EH (cell line): ENCODE results near the gene KIAA1958.
"Not testable (repeated sequence)": the region's sequence is repeated elsewhere in the genome, so short reads cannot be mapped to it uniquely, and the experiment has no call there.

Source experiments
- DNase-seq: peaks from one replicate; pipeline ENCODE4 v3.0.0-alpha.2; 2015; ENCODE audit warnings: low read depth

The KIAA1958 gene

DNA sequence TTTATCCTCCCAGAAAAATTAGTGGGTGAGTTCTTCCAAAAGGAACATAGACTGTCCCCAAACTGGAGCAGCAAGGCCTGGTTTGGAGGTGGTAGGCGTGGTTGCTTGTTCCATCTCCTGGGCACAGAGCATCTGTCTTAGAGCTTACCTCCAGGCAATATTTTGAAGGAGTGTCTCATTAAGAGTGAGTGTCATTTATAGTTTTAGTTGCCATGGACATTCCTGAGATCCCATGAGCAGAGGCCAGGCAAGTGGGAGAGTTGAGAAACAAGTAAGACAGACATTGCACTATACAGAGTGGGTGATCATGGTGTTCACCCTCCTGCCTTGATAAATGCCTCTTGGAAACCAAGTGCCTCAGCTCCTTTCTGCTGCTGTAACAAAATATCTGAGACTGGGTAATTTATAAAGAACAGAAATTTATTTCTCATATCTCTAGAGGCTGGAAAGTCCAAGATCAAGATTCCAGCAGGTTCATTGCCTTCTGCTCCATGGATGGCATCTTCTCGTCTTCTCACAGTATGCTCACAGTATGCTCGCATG lies 68.5 kb downstream of the KIAA1958 start:
- peak; percentile 57 for DNase-seq

DNA sequence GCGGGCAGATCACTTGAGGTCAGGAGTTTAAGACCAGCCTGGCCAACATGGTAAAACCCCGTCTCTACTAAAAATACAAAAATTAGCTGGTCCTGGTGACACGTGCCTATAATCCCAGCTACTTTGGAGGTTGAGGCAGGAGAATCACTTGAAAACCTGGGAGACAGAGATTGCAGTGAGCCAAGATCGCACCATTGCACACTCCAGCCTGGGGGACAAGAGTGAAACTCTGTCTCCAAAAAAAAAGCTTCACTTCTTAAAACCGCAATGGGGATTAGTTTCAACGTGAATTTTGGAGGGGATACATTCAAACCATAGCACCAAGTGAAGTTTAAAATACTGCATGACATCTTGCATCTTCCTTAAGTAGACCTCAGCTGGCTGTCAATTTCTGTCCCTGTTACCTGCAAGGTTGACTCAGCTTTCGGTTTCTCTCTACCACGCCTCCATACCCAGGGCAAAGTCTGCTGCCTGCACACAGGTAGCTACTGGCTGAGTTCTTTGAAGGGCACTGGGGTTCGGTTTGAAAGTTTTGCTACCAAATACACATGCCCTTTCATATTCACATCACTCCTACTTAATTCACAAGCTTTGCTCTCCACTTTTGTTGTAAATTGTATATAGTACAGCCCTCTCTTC lies 69.3 kb downstream of the KIAA1958 start:
- no peak for DNase-seq

GRCh38 chr9:112556497-112557442 lies 70.1 kb downstream of the KIAA1958 start:
- peak; percentile 93 for DNase-seq

DNA sequence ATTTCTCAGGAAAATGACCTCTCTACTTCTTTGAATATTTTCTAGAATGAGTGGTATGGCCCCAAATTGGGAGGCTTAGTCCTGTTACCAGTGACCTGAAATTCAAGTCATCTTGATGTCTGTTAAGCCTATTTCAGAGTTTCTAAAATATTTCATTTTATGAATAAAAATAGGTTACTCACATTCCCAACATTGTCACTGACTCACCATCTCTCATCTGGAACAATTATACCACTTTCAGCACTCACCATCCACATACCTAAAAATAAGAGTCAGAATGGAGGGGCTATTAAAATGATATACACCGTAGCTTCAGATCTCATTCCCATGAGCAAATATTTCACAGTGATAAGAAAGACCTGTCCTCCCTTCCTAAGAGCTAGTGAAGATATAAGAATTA lies 71.8 kb downstream of the KIAA1958 start:
- DNase-seq: peak; percentile 84

- no peak for DNase-seq
These were observed 72.4 kb downstream of the KIAA1958 start for GRCh38 chr9:112558978-112559377.

GRCh38 chr9:112559629-112560413 lies 73.2 kb downstream of the KIAA1958 start:
- DNase-seq: peak; percentile 29

DNA sequence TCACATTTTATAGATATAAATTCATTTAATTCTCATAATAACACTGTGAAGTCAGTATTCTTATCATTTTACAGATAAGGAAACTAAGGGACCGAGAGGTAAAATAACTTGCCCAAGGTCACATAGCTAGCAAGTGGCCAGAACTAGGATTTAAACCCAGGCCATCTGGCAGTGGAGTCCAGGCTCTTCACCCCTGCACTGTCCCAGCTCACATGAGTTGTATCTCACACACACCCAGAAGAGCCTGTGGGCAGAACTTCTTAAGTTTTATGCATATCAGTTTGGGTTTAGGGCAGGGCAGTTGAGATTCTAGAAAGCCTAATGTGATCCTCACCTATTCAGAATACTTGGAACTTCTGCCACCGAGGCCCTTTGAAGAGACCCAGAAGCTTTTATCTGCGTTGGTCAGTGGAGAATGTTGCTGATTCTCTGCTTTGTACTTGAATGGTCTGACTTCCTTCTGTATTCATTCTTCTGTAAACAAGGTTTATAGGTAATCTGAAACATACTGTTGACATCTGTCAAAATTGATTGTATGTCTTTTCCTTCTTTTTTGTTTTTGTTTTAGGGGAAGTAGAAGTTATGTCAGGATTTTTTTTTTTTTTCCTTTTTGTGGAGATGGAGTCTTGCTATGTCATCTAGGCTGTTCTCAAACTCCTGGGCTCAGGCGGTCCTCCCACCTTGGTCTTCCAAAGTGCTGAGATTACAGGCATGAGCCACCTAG lies 75.8 kb downstream of the KIAA1958 start:
- DNase-seq: no peak

DNA sequence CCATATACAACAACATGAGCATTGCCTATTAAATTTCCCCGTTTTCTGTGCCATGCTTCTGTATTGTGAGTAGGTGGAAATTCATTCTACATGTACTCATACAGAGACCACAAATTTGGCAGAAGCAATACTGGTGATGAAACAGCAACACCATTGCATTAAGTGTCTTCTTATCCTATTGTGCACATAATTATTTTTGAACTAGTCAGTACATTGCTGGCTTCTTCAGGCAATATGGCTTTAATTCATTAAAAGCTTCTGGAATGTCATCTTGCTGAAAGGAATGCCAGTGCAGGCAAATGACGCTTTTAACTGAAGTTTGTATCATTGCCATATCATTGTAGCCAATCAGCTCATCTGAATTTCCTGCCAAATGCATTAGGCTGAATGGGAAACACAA lies 82.6 kb downstream of the KIAA1958 start:
- peak; percentile 98 for DNase-seq

DNA sequence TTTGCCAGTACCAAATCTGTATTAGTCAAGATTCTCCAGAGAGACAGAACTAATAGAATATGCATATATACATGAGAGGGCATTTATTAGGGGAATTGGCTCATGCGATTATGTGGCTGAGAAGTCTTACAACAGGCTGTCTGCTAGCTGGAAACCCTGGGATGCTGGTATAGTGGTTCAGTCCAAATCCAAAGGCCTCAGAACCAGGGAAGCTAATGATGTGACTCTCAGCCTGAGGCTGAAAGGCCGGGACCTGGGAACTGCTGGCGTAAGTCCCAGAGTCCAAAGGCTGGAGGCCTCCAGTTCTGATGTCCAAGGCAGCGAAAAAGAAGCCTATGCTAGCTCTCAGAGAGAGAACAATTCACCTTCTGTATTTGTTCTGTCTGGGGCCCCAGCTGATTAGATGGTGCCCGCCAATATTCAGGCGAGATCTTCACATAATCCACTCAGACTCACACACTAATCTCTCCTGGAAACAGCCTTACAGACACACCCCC lies 84.1 kb downstream of the KIAA1958 start:
- no peak for DNase-seq

DNA sequence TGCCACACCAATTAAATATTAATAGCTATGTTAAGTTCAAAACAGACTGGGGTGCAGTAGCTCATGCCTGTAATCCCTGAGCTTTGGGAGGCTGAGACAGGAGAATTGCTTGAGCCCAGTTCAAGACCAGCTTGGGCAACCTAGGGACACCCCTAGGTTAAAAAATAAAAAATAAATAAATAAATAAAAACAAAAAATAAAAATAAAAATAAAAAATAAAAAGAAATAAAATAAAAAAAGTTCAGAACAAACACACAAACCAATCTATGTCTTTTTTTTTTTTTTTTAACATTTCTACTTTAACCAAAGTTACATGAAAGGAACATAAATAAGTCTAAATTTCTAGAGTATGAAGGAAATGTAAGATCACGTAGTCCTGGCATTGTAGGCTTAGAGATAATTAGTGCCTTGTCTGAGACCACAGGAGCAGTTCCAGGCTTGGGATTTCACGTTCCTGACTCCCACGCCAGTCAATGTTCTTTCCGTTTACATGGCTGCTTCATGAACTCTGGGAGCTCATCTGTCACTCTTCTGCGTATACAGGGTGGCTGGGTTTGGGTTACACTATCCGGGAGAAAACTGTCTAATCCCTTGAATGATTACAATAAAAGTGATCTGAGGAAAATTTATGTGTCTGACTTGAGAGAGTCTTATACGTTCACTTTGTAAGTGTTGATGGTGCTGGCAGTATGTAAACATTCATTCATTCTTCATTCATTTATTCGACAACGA lies 85.2 kb downstream of the KIAA1958 start:
- DNase-seq: no peak

- DNase-seq: no peak
These were observed 85.8 kb downstream of the KIAA1958 start for GRCh38 chr9:112572416-112572815.

DNA sequence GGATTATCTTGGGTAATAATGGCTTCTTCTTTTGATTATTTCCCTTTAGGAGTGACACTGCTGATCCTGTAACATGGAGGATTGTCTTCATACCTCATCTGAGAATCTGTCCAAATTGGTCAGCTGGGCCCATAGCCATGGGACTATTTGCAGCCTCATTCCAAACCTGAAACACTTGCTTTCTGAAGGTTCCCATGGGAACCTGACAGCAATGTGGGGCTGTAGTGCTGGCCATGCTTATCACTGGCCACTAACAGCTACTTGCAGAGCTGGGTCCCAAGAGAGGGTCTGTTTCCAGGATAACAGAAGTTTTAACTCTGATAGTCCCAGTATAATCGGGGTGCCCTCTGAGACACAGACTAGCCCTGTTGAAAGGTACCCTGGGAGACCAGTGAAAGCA lies 87.4 kb downstream of the KIAA1958 start:
- peak; percentile 16 for DNase-seq

DNA sequence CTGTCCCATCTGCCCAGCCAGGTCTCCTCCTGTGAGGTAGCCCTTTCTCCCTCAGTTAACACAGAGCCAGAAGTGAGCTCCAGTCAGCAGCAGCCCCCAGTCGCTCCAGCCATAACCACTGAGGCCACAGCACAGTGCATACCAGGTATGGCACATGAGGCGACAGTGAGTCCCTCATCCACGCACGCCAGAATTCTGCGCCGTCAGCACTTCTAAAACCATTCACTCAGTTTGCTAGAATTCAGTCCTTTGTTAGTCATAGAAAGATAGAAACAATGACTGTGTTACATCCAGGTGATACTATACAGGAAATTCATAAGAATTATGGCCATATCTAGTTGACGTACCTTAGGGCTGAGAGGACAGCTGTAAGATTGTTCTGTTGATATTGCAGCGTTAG lies 88.5 kb downstream of the KIAA1958 start:
- DNase-seq: no peak

- DNase-seq: no peak
These were observed 95.0 kb downstream of the KIAA1958 start for GRCh38 chr9:112581469-112582176.

DNA sequence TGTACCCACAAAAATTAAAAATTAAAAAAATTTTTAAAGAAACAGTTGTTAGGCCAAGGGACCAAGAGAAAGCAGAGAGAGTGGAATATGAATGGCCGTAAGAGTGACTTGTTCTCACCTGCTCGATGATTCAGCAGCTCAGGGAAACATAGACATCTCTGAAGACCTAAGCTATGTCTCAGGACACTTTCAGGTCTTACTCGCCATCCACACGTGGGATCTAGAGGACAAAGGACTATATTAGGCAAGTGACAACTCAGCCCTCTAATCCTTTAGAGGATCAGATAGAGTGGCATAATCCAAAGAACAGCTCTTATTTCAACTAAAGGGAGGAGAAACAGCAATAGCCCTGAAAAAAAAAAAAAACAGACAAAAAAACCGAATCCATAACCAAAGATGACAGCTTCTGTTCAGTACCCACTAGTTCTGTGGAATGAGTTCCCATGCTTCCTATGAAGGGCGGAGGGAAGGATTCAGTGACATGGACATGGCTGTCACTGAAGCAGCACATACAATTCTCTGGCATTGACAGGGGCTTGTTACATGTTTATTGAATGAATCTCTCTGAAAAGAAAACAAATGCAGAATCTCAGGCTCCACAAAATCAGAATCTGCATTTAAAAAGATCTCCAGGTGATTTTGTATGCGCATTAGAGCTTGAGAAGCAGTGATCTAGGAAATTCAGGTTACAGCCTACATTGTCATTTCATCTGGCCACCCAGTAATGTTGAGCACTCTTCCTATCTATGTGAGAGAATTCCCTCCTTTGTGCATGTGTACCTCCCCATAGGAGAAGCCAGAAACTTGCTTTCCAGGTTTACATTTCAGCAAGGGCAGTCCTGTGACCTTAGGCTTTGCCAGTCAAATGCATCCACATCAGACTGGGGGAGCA lies 96.0 kb downstream of the KIAA1958 start:
- DNase-seq: no peak

DNA sequence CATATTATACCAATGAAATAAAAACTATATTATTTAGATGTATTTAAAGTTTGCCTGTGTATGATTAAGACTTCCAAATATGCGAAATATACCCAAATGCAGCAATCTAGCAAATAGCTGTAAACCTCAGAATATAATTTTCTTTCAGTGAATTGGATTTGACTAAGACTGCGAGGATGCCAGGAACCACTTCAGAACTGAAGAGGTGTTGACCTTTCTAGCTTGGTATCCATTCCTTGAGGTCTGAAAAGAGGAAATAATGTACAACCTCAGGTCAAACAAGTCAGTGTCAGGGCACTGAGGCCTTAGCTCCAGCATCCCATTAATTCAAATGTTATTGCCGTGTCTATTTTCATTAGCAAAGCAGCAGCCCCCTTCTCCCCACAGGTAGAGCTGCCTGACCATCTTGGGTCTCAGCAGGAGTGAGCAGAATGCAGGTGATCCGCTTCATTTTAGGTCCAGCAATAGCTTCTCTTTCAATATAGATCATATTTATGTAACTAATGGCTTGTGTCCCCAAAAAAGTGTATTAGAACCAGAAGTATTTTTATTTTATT lies 100.0 kb downstream of the KIAA1958 start:
- DNase-seq: peak; percentile 35

- not testable (repeated sequence) for DNase-seq
These were observed 105.2 kb downstream of the KIAA1958 start for GRCh38 chr9:112591875-112592274.

DNA sequence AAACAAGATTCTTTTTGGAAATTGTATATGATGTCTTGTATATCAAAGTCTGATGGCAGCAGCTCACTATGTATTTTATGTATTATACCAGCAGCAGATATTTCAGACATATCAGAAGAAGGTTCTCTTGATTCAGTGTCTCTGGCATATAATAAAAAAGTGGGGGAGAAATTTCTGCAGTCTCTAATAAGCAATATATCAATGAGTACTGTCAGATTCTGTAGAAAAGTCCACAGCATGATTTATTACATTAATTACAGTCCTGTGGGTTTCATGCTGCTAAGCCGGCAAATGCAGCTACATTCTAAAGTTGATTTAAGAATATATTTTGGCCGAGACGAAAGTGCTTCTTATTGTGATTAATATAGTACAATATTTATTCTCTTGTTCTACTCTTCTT lies 113.1 kb downstream of the KIAA1958 start:
- no peak for DNase-seq

GRCh38 chr9:112601636-112602035 lies 115.0 kb downstream of the KIAA1958 start:
- peak; percentile 68 for DNase-seq
